ENCODE results near the gene DLGAP5. TPM values are rescaled to one million over a fixed set of nuclear protein-coding genes. Genes with fewer than 3 reads are reported as not detected.

Gene DLGAP5
- total RNA-seq, 1 experiment from 2014 or later: 118 TPM

GRCh38 chr14:55115861-55116245 lies 75.5 kb downstream of the DLGAP5 start:
- no peak overlapping the region for H2BK12ac ChIP-seq (ENCODE audit: insufficient read length, low read depth, low read length)
- no peak overlapping the region for H3K23ac ChIP-seq (ENCODE audit: insufficient read length, low read depth, low read length)
- no peak overlapping the region for H2BK5ac ChIP-seq (ENCODE audit: insufficient read length, low read length)
- H3K27ac Mint-ChIP-seq: no peak overlapping the region
- H3K27ac ChIP-seq (ENCODE audit: insufficient read length, low read depth, low read length): no peak overlapping the region
- no peak overlapping the region for H2BK120ac ChIP-seq (ENCODE audit: low read depth, low read length, poor library complexity, severe bottlenecking)
- no peaks in the 10 kb centered on the region for H3K9me3 Mint-ChIP-seq
- no peaks in the 10 kb centered on the region for H3K79me2 ChIP-seq (ENCODE audit: insufficient read depth, low read length)
- H3K9ac ChIP-seq (ENCODE audit: extremely low read depth, insufficient read length, low read length): no peak overlapping the region
- H3K79me1 ChIP-seq (ENCODE audit: insufficient read depth, low read depth, low read length, poor library complexity, severe bottlenecking): no peaks in the 10 kb centered on the region
- H3K14ac ChIP-seq (ENCODE audit: insufficient read depth, low read length): no peak overlapping the region
- no CpG with 5 or more reads among the region's 4 CpGs for WGBS (ENCODE audit: extremely low coverage, insufficient read length, low lambda C conversion rate)
- H4K20me1 ChIP-seq (ENCODE audit: control insufficient read depth, insufficient read depth, insufficient read length): no peaks in the 10 kb centered on the region
- no peak overlapping the region for H2BK20ac ChIP-seq (ENCODE audit: low read depth, low read length, poor library complexity, severe bottlenecking)
- H3K23me2 ChIP-seq (ENCODE audit: insufficient read length, low read depth, low read length, poor library complexity, severe bottlenecking): no peaks in the 10 kb centered on the region
- H3K4me2 ChIP-seq (ENCODE audit: insufficient read depth, insufficient read length, low read length): no peak overlapping the region
- H3K27me3 Mint-ChIP-seq (ENCODE audit: low read depth): peaks cover 30% of the 10 kb centered on the region
- no peak overlapping the region for H2AK5ac ChIP-seq (ENCODE audit: insufficient read length, low read length)
- no peak overlapping the region for H4K91ac ChIP-seq (ENCODE audit: insufficient read length, low read depth, low read length)
- no peaks in the 10 kb centered on the region for H3K27me3 ChIP-seq (ENCODE audit: insufficient read depth, low read length)
- no peak overlapping the region for H3K56ac ChIP-seq (ENCODE audit: insufficient read length, low read depth, low read length)
- H3K18ac ChIP-seq (ENCODE audit: insufficient read length, low read depth, low read length): no peak overlapping the region
- H3K4me3 Mint-ChIP-seq: no peak overlapping the region; a peak in 1 of 5 replicates
- no peak for DNase-seq
- no peak overlapping the region for H2AFZ ChIP-seq (ENCODE audit: low read length)
- no peak for TF ChIP-seq CTCF (conservative IDR thresholded peaks at IDR 0.05)
- H4K5ac ChIP-seq (ENCODE audit: insufficient read length, low read depth, low read length): no peak overlapping the region
- no peak overlapping the region for H3K4ac ChIP-seq (ENCODE audit: low read depth, low read length)
- H2BK15ac ChIP-seq (ENCODE audit: low read depth, low read length): no peak overlapping the region
- H3K9me3 ChIP-seq (ENCODE audit: control insufficient read depth, low read depth, low read length): no peaks in the 10 kb centered on the region
- no peak overlapping the region for H4K8ac ChIP-seq (replicated peaks; ENCODE audit: insufficient read length, low read depth, low read length)
- H3K36me3 Mint-ChIP-seq (ENCODE audit: insufficient read depth in 1 of 3, low read depth in 3 of 3): no peaks in the 10 kb centered on the region
- peaks cover 10 to 11% of the 10 kb centered on the region in 2 experiments for H3K4me1 Mint-ChIP-seq
- H3T11ph ChIP-seq (ENCODE audit: low read length): no peak overlapping the region
- no peaks in the 10 kb centered on the region for H3K4me1 ChIP-seq (ENCODE audit: insufficient read depth, low read length)

All from H9 (cell line).